Stomach (tissue), 4 donors: Measurements from ENCODE around the gene NTM.

Source experiments
- POLR2A ChIP-seq, 4 donors: fragments of 450-650 bp; IDR thresholded peaks; one replicate each; pipeline ENCODE4 v1.6.1; 2016; ENCODE audit warnings: antibody characterized with exemption in 4 of 4, control low read depth in 2 of 4, mild to moderate bottlenecking in 1 of 4, moderate library complexity in 1 of 4
- POLR2AphosphoS5 ChIP-seq, 3 donors: sonication (generic); formaldehyde crosslinking; IDR thresholded peaks; one replicate each; pipeline ENCODE4 v1.6.1; 2016; ENCODE audit warnings: antibody characterized with exemption in 3 of 3

GRCh38 chr11:131980199-131980598 is 609.8 kb downstream of the NTM start:
- TF ChIP-seq POLR2A (IDR thresholded peaks at IDR 0.05) (no peak), POLR2AphosphoS5 (IDR thresholded peaks at IDR 0.05) (no peak)
